Right atrium auricular region (tissue), 2 donors: Measurements from ENCODE around the gene RAX. TPM values are rescaled to one million over a fixed set of nuclear protein-coding genes. Genes with fewer than 3 reads are reported as not detected.

Experiments used
- DNase-seq: peaks from one replicate; pipeline ENCODE4 v3.0.0-alpha.2; 2019; ENCODE audit warnings: low spot score
- H3K27ac ChIP-seq, 2 donors: fragments of 200-600 bp; sonication (generic); 1 replicate in 1 of 2; 2 replicates in 1 of 2; pipeline ENCODE4 v1.5.1; 2016 to 2019
- H3K27me3 ChIP-seq, 2 donors: fragments of 200-600 bp; sonication (generic); one replicate each; pipeline versions ENCODE4 v1.5.1 to v1.6.0; 2017 to 2019
- H3K36me3 ChIP-seq: fragments of 200-600 bp; sonication (generic); one replicate; pipeline ENCODE4 v1.5.1; 2016
- H3K4me1 ChIP-seq, 2 donors: fragments of 200-600 bp; sonication (generic); one replicate each; pipeline versions ENCODE4 v1.5.1 to v1.6.0; 2017 to 2019
- H3K4me3 ChIP-seq, 2 donors: fragments of 200-600 bp; sonication (generic); 1 replicate in 1 of 2; 2 replicates in 1 of 2; pipeline ENCODE4 v1.5.1; 2017 to 2019; ENCODE audit warnings: mild to moderate bottlenecking in 1 of 2, moderate library complexity in 1 of 2
- H3K9me3 ChIP-seq, 2 donors: fragments of 200-600 bp; sonication (generic); one replicate each; pipeline ENCODE4 v1.5.1; 2019
- total RNA-seq, 2 donors: library from RNA; depleted of rRNA; stranded (reverse); fragments of >200 nt; gene quantifications; one replicate each; pipeline ENCODE4 v1.1.0, GENCODE V29; 2016
- TF ChIP-seq, protein P1 (sequence below), 2 donors: fragments of 200-600 bp; sonication (generic); IDR thresholded peaks; one replicate each; pipeline ENCODE4 v1.5.1; 2019; ENCODE audit warnings: antibody characterized with exemption in 2 of 2

Gene RAX
- total RNA-seq, 2 donors from 2014 or later = not detected

DNA sequence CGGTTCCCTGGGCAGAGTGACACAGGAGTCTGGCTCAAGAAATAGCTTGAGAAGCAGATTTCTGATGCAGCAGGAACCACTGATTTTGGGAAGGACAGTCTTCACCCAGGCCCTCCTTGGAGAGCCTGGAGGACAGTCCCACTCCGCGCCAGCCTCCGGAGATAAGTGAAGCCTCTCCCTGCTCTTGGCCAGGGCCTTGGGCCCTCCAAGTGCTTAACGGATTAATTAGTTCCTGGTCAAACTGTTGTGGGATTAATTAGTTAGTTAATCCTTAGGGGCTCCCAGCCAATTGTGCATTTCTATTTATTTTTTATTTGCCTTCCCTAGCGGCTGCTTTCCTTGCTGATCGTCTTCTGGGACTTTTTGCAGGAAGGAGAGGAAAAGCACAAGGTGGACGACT is 25.6 kb upstream of the RAX start:
- TF ChIP-seq, protein P1, sequence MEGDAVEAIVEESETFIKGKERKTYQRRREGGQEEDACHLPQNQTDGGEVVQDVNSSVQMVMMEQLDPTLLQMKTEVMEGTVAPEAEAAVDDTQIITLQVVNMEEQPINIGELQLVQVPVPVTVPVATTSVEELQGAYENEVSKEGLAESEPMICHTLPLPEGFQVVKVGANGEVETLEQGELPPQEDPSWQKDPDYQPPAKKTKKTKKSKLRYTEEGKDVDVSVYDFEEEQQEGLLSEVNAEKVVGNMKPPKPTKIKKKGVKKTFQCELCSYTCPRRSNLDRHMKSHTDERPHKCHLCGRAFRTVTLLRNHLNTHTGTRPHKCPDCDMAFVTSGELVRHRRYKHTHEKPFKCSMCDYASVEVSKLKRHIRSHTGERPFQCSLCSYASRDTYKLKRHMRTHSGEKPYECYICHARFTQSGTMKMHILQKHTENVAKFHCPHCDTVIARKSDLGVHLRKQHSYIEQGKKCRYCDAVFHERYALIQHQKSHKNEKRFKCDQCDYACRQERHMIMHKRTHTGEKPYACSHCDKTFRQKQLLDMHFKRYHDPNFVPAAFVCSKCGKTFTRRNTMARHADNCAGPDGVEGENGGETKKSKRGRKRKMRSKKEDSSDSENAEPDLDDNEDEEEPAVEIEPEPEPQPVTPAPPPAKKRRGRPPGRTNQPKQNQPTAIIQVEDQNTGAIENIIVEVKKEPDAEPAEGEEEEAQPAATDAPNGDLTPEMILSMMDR (IDR thresholded peaks at IDR 0.05) = no peak
- DNase-seq = no peak

DNA sequence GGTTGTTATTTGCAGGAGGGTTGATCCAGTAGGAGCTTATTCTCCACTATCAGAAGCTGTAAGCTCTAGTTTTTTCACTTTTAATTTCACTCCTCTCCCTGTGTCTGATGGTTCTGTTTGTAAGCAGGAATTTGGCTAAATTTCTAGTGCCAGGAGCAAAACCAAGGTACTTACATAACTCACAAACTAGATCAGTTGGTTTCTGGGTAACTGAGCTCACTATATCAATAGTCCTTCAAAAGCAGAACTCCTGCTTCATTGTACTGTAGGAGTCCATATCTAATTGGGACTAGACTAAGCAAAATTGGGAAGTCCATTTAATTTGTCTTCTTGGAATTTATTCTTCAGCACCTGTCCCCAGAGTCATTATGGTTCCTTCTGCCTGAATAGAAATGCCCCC is 20.1 kb upstream of the RAX start:
- TF ChIP-seq, protein P1 (IDR thresholded peaks at IDR 0.05) = no peak
- DNase-seq = no peak
- Histone ChIP-seq H3K27me3 (no peaks in the 10 kb centered on the region), H3K27ac (no peak overlapping the region), H3K9me3 (no peaks in the 10 kb centered on the region), H3K4me3 (no peak overlapping the region), H3K36me3 (no peaks in the 10 kb centered on the region), H3K4me1 (no peaks in the 10 kb centered on the region)

More for the DNA sequence above, 25.6 kb upstream of the RAX start:
- H3K4me3 ChIP-seq = no peak overlapping the region
- no peaks in the 10 kb centered on the region for H3K27me3 ChIP-seq
- no peaks in the 10 kb centered on the region for H3K9me3 ChIP-seq
- no peaks in the 10 kb centered on the region for H3K4me1 ChIP-seq
- no peak overlapping the region for H3K27ac ChIP-seq
- H3K36me3 ChIP-seq = no peaks in the 10 kb centered on the region

DNA sequence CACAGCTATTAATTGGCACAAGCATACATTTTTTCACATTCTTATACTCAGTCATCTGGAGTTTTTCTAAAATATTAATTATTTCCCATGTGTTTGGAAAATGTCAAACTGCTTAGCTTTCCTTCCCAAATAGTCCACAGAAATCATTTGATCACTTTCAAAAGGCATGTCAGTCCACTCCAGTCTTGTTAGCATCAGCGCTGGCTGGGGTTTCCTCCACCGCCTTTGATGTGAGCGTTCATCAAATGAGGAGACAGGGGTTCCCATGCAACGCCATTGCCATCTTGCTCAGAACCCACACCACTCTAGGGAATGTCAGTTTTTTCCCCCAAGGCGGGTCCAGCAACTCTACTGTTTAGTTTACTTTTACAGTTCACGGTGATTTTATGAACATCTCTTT is 13.1 kb upstream of the RAX start:
- TF ChIP-seq, protein P1 (IDR thresholded peaks at IDR 0.05) = no peak
- no peaks in the 10 kb centered on the region for H3K4me1 ChIP-seq
- H3K36me3 ChIP-seq = no peaks in the 10 kb centered on the region
- H3K9me3 ChIP-seq = no peaks in the 10 kb centered on the region
- no peak overlapping the region for H3K4me3 ChIP-seq
- no peaks in the 10 kb centered on the region for H3K27me3 ChIP-seq
- DNase-seq = no peak
- H3K27ac ChIP-seq = no peak overlapping the region

DNA sequence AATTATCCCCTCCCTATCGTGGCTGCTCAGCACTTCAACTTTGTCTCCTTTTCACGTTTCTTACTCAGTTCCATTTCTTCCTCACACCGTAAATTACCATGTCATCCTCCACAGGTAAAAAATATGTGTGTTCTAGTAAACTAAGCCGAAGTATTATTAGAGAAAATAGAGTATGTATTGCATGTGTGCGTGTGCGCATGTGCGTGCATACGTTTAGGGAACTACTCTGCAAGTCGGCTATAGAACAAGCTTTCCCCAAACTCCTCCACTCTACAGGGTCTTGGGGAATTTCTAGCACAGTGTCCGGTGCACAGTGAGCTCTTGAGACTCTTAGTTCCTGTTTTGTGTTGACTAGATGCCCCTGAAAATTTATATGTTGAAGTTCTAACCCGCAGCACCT is 9.1 kb upstream of the RAX start:
- Histone ChIP-seq H3K27me3 (no peaks in the 10 kb centered on the region), H3K36me3 (no peaks in the 10 kb centered on the region), H3K27ac (no peak overlapping the region), H3K4me1 (no peaks in the 10 kb centered on the region), H3K4me3 (no peak overlapping the region), H3K9me3 (no peaks in the 10 kb centered on the region)
- TF ChIP-seq, protein P1 (IDR thresholded peaks at IDR 0.05) = no peak
- no peak for DNase-seq

DNA sequence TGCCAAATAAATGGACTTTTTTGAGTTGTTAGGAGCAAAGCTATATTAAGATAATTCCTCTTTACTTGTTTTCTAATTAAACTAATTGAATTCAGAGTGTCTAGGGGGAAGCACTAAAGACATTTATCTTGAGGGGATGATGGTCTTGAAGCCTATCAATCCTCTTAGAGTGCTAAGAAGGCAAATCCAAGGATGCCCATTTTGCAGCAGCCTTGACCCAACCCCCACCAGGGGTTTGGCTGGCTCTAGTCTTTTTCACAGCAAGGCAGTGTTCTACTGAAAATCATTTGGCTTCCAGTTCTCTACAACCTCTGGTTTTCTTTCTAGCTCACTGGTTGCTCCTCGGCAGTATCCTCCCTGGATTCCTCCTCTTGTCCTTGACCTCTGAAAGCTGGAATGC is 6.5 kb upstream of the RAX start:
- H3K27me3 ChIP-seq = peaks cover 6 to 10% of the 10 kb centered on the region in 2 donors
- TF ChIP-seq, protein P1 (IDR thresholded peaks at IDR 0.05) = no peak
- no peaks in the 10 kb centered on the region for H3K9me3 ChIP-seq

DNA sequence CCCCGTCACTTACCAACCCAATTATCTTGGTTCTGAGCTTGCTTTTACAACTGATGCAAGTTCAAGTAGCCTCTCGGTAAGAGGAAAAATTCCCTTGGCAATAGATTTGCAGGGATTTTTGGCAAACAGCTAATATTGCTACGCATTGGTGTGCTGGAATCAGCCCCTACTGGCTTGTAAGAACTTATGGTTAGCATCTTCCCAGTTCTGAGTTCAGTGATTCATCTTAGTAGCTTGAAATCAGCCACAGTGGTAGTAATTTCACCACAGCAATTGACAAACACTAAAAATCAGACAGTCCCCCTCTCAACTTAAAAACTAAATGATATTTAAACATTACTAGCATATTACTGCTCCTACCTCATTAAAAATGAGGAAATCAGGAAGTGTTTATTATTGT is 5.9 kb upstream of the RAX start:
- Histone ChIP-seq H3K4me3 (no peak overlapping the region), H3K9me3 (no peaks in the 10 kb centered on the region), H3K4me1 (peaks cover 0 to 2% of the 10 kb centered on the region in 2 donors), H3K27me3 (peaks cover 11 to 14% of the 10 kb centered on the region in 2 donors), H3K36me3 (no peaks in the 10 kb centered on the region), H3K27ac (no peak overlapping the region)
- DNase-seq = no peak
- TF ChIP-seq, protein P1 (IDR thresholded peaks at IDR 0.05) = no peak

More for the DNA sequence above, 6.5 kb upstream of the RAX start:
- Histone ChIP-seq H3K36me3 (no peaks in the 10 kb centered on the region), H3K4me1 (no peaks in the 10 kb centered on the region), H3K4me3 (no peak overlapping the region), H3K27ac (no peak overlapping the region)
- DNase-seq = no peak
